ENCODE results near the gene SLC25A51. TPM values are rescaled to one million over a fixed set of nuclear protein-coding genes. Genes with fewer than 3 reads are reported as not detected.

The SLC25A51 gene
- total RNA-seq, 1 experiment from 2014 or later = 12.9 TPM

DNA sequence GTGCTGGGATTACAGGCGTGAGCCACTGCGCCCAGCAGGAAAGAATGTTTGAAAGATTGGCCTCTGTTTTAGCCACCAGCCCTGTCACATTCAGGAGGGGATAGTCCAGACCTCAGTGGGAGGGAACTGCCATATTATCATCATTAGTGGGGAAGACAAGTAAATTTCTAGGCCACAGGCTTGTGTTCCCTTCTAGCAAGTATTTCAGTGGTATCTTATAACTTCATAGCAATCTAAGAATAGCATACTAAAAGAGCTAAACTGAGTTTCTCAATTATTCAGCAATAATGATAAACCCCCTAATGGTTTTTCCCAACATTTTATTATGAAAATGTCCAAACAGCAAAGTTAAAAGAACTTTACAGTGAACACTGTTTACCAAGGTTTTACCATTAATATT is 30.0 kb downstream of the SLC25A51 start:
- Histone ChIP-seq H2AFZ (ENCODE audit: low read length) (no peak overlapping the region), H4K20me1 (ENCODE audit: control insufficient read depth, insufficient read depth, insufficient read length) (no peaks in the 10 kb centered on the region)
- no peak overlapping the region for H3K27ac Mint-ChIP-seq

More for the DNA sequence above, 30.0 kb downstream of the SLC25A51 start:
- no peak overlapping the region for H3K18ac ChIP-seq (ENCODE audit: insufficient read length, low read depth, low read length)
- no peak overlapping the region for H2AK5ac ChIP-seq (ENCODE audit: insufficient read length, low read length)
- no peak overlapping the region for H4K5ac ChIP-seq (ENCODE audit: insufficient read length, low read depth, low read length)
- H4K8ac ChIP-seq (replicated peaks; ENCODE audit: insufficient read length, low read depth, low read length) = no peak overlapping the region
- no peak for DNase-seq
- no peaks in the 10 kb centered on the region for H3K23me2 ChIP-seq (ENCODE audit: insufficient read length, low read depth, low read length, poor library complexity, severe bottlenecking)
- no peak overlapping the region for H4K91ac ChIP-seq (ENCODE audit: insufficient read length, low read depth, low read length)
- H3K56ac ChIP-seq (ENCODE audit: insufficient read length, low read depth, low read length) = no peak overlapping the region
- no peak overlapping the region for H2BK120ac ChIP-seq (ENCODE audit: low read depth, low read length, poor library complexity, severe bottlenecking)
- H3K9ac ChIP-seq (ENCODE audit: extremely low read depth, insufficient read length, low read length) = no peak overlapping the region
- TF ChIP-seq, protein P1, sequence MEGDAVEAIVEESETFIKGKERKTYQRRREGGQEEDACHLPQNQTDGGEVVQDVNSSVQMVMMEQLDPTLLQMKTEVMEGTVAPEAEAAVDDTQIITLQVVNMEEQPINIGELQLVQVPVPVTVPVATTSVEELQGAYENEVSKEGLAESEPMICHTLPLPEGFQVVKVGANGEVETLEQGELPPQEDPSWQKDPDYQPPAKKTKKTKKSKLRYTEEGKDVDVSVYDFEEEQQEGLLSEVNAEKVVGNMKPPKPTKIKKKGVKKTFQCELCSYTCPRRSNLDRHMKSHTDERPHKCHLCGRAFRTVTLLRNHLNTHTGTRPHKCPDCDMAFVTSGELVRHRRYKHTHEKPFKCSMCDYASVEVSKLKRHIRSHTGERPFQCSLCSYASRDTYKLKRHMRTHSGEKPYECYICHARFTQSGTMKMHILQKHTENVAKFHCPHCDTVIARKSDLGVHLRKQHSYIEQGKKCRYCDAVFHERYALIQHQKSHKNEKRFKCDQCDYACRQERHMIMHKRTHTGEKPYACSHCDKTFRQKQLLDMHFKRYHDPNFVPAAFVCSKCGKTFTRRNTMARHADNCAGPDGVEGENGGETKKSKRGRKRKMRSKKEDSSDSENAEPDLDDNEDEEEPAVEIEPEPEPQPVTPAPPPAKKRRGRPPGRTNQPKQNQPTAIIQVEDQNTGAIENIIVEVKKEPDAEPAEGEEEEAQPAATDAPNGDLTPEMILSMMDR (conservative IDR thresholded peaks at IDR 0.05) = no peak
- peaks cover 14 to 17% of the 10 kb centered on the region in 2 experiments; a peak in 4 of 5 replicates for H3K9me3 Mint-ChIP-seq
- no peaks in the 10 kb centered on the region for H3K79me1 ChIP-seq (ENCODE audit: insufficient read depth, low read depth, low read length, poor library complexity, severe bottlenecking)
- H3K4me1 ChIP-seq (ENCODE audit: insufficient read depth, low read length) = no peaks in the 10 kb centered on the region
- no peak overlapping the region for H3K4ac ChIP-seq (ENCODE audit: low read depth, low read length)
- no peak overlapping the region for H3T11ph ChIP-seq (ENCODE audit: low read length)
- no peak overlapping the region for H2BK15ac ChIP-seq (ENCODE audit: low read depth, low read length)
- peaks cover 5 to 18% (median 17%) of the 10 kb centered on the region in 3 experiments for H3K36me3 Mint-ChIP-seq (ENCODE audit: insufficient read depth in 1 of 3, low read depth in 3 of 3)
- H3K27me3 Mint-ChIP-seq (ENCODE audit: low read depth) = no peaks in the 10 kb centered on the region
- H3K14ac ChIP-seq (ENCODE audit: insufficient read depth, low read length) = no peak overlapping the region
- H3K9me3 ChIP-seq (ENCODE audit: control insufficient read depth, low read depth, low read length) = peaks cover 11% of the 10 kb centered on the region
- H3K27me3 ChIP-seq (ENCODE audit: insufficient read depth, low read length) = no peaks in the 10 kb centered on the region
- H2BK20ac ChIP-seq (ENCODE audit: low read depth, low read length, poor library complexity, severe bottlenecking) = no peak overlapping the region
- H3K4me3 Mint-ChIP-seq = no peak overlapping the region
- no peak overlapping the region for H3K27ac ChIP-seq (ENCODE audit: insufficient read length, low read depth, low read length)
- no peak overlapping the region for H3K23ac ChIP-seq (ENCODE audit: insufficient read length, low read depth, low read length)
- no peaks in the 10 kb centered on the region for H3K4me1 Mint-ChIP-seq
- WGBS (ENCODE audit: extremely low coverage, insufficient read length, low lambda C conversion rate) = no CpG with 5 or more reads among the region's 2 CpGs
- no peak overlapping the region for H3K4me2 ChIP-seq (ENCODE audit: insufficient read depth, insufficient read length, low read length)
- H2BK12ac ChIP-seq (ENCODE audit: insufficient read length, low read depth, low read length) = no peak overlapping the region
- H3K79me2 ChIP-seq (ENCODE audit: insufficient read depth, low read length) = no peaks in the 10 kb centered on the region
- no peak overlapping the region for H2BK5ac ChIP-seq (ENCODE audit: insufficient read length, low read length)

Measured in H9 (cell line).